Liver (tissue), 9 donors: ENCODE results near the gene ABCA13. TPM values are rescaled to one million over a fixed set of nuclear protein-coding genes. Genes with fewer than 3 reads are reported as not detected.

ENCODE experiments used
- DNase-seq: peaks from one replicate; pipeline ENCODE4 v3.0.0-alpha.2; 2017; ENCODE audit warnings: low spot score
- H3K27ac ChIP-seq, 2 donors: one replicate each; pipeline ENCODE4 v1.7.0; 2013; ENCODE audit warnings: inconsistent platforms in 2 of 2, low read length in 2 of 2, control low read depth in 1 of 2, low read depth in 1 of 2, mild to moderate bottlenecking in 1 of 2
- H3K27me3 ChIP-seq, 4 donors: one replicate each; pipeline versions ENCODE4 v1.6.1 to v1.7.0; 2013; ENCODE audit warnings: low read length in 3 of 4, inconsistent platforms in 1 of 4, mild to moderate bottlenecking in 1 of 4, moderate library complexity in 1 of 4; ENCODE audit not compliant: control insufficient read depth in 4 of 4, insufficient read depth in 4 of 4
- H3K36me3 ChIP-seq, 4 donors: one replicate each; pipeline versions ENCODE4 v1.6.1 to v1.7.0; 2013; ENCODE audit warnings: low read length in 3 of 4, mild to moderate bottlenecking in 3 of 4, low read depth in 1 of 4, moderate library complexity in 1 of 4; ENCODE audit not compliant: control insufficient read depth in 4 of 4, insufficient read depth in 3 of 4
- H3K4me1 ChIP-seq, 4 donors: one replicate each; pipeline versions ENCODE4 v1.6.1 to v1.7.0; 2013; ENCODE audit warnings: low read length in 3 of 4, mild to moderate bottlenecking in 3 of 4, moderate library complexity in 1 of 4; ENCODE audit not compliant: control insufficient read depth in 4 of 4, insufficient read depth in 4 of 4
- H3K4me3 ChIP-seq, 3 donors: one replicate each; pipeline versions ENCODE4 v1.6.1 to v1.7.0; 2013; ENCODE audit warnings: low read length in 3 of 3, control low read depth in 1 of 3, low read depth in 1 of 3, mild to moderate bottlenecking in 1 of 3
- H3K9ac ChIP-seq, 2 donors: one replicate each; pipeline ENCODE4 v1.7.0; 2013; ENCODE audit warnings: low read length in 2 of 2, mild to moderate bottlenecking in 2 of 2, moderate library complexity in 2 of 2, control low read depth in 1 of 2, low read depth in 1 of 2
- H3K9me3 ChIP-seq, 4 donors: one replicate each; pipeline versions ENCODE4 v1.6.1 to v1.7.0; 2013; ENCODE audit warnings: low read length in 3 of 4; ENCODE audit not compliant: control insufficient read depth in 4 of 4
- ATF3 ChIP-seq: IDR thresholded peaks from 2 replicates; pipeline ENCODE4 v1.6.1; 2016; ENCODE audit warnings: antibody characterized with exemption
- CTCF ChIP-seq: fragments of 150-350 bp; IDR thresholded peaks from 2 replicates; pipeline ENCODE4 v1.5.1; 2017; ENCODE audit warnings: improper control_type of control experiment, low read depth, low read length; ENCODE audit not compliant: missing input control
- EGR1 ChIP-seq, 2 donors: IDR thresholded peaks; 2 replicates each; pipeline ENCODE4 v1.6.1; 2016 to 2018; ENCODE audit warnings: antibody characterized with exemption in 2 of 2, low read depth in 2 of 2
- FOXA1 ChIP-seq: IDR thresholded peaks from 2 replicates; pipeline ENCODE4 v1.6.1; 2016; ENCODE audit warnings: antibody characterized with exemption
- FOXA2 ChIP-seq: IDR thresholded peaks from 2 replicates; pipeline ENCODE4 v1.6.1; 2016; ENCODE audit warnings: antibody characterized with exemption
- GABPA ChIP-seq, 2 donors: IDR thresholded peaks in 1 of 2; conservative IDR thresholded peaks in 1 of 2; 2 replicates each; pipeline ENCODE4 v1.6.1; 2016; ENCODE audit warnings: antibody characterized with exemption in 2 of 2, mild to moderate bottlenecking in 1 of 2, moderate library complexity in 1 of 2
- HNF4G ChIP-seq: IDR thresholded peaks from 2 replicates; pipeline ENCODE4 v1.6.1; 2016; ENCODE audit warnings: antibody characterized with exemption
- JUND ChIP-seq, 2 donors: IDR thresholded peaks; 2 replicates each; pipeline ENCODE4 v1.6.1; 2016; ENCODE audit warnings: antibody characterized with exemption in 2 of 2
- MAX ChIP-seq: IDR thresholded peaks from 2 replicates; pipeline ENCODE4 v1.6.1; 2016; ENCODE audit warnings: antibody characterized with exemption
- NR2F2 ChIP-seq: IDR thresholded peaks from 2 replicates; pipeline ENCODE4 v1.6.1; 2016; ENCODE audit warnings: antibody characterized with exemption
- REST ChIP-seq: IDR thresholded peaks from 2 replicates; pipeline ENCODE4 v1.6.1; 2016; ENCODE audit warnings: antibody characterized with exemption, mild to moderate bottlenecking
- RXRA ChIP-seq, 2 donors: IDR thresholded peaks; 2 replicates each; pipeline ENCODE4 v1.6.1; 2017 to 2018; ENCODE audit warnings: antibody characterized with exemption in 2 of 2, mild to moderate bottlenecking in 1 of 2
- SP1 ChIP-seq: IDR thresholded peaks from 2 replicates; pipeline ENCODE4 v1.6.1; 2018; ENCODE audit warnings: antibody characterized with exemption, mild to moderate bottlenecking
- TAF1 ChIP-seq: conservative IDR thresholded peaks from 2 replicates; pipeline ENCODE4 v1.6.1; 2016; ENCODE audit warnings: antibody characterized with exemption, mild to moderate bottlenecking
- YY1 ChIP-seq: IDR thresholded peaks from 2 replicates; pipeline ENCODE4 v1.6.1; 2016; ENCODE audit warnings: antibody characterized with exemption, mild to moderate bottlenecking
- ZBTB33 ChIP-seq: IDR thresholded peaks from 2 replicates; pipeline ENCODE4 v1.6.1; 2016; ENCODE audit warnings: antibody characterized with exemption
- WGBS: extraction: QIAGEN DNeasy Blood & Tissue Kit; methylation state at CpG from one replicate; pipeline ENCODE4 v1.1.7; 2013; 5-methylcytosine and 5-hydroxymethylcytosine counted together
- polyA plus RNA-seq, 2 donors: library from polyadenylated mRNA; stranded (reverse) in 1 of 2; unstranded in 1 of 2; fragments of 200-250 nt in 1 of 2; fragments of >200 nt in 1 of 2; fragmentation: Nextera tagmentation in 1 of 2; extraction: Ambion mirVana in 1 of 2; gene quantifications; one replicate each; pipeline versions ENCODE4 v1.2.1 to v1.2.3, GENCODE V29; 2013 to 2015
- total RNA-seq, 2 donors: library from RNA; depleted of rRNA; stranded (reverse); fragments of >200 nt; gene quantifications; one replicate each; pipeline ENCODE4 v1.2.3, GENCODE V29; 2014
- donor health status: healthy.
- donor health status: healthy.
- donor health status: healthy.
- donor health status: healthy.
- donor health status: healthy.

Gene ABCA13
- total and polyA plus RNA-seq, 4 donors = 0.22 to 1.0 (median 0.66) TPM

GRCh38 chr7:48304641-48305040 lies 133.4 kb downstream of the ABCA13 start:
- Histone ChIP-seq H3K9me3 (no peaks in the 10 kb centered on the region), H3K4me1 (no peaks in the 10 kb centered on the region), H3K4me3 (no peak overlapping the region), H3K36me3 (no peaks in the 10 kb centered on the region), H3K9ac (no peak overlapping the region), H3K27me3 (no peaks in the 10 kb centered on the region), H3K27ac (no peak overlapping the region)
- 92% methylated on average over 1 of the region's 1 CpG for WGBS
- TF ChIP-seq FOXA1 (no peak), MAX (no peak), REST (no peak), GABPA (IDR thresholded peaks at IDR 0.05 in 1 of 2, conservative IDR thresholded peaks at IDR 0.05 in 1 of 2) (no peak)
- DNase-seq = no peak

- H3K4me1 ChIP-seq = no peaks in the 10 kb centered on the region
- H3K27me3 ChIP-seq = no peaks in the 10 kb centered on the region
- H3K27ac ChIP-seq = no peak overlapping the region
- H3K36me3 ChIP-seq = no peaks in the 10 kb centered on the region
- no peak overlapping the region for H3K4me3 ChIP-seq
- WGBS = 76% methylated on average over 5 of the region's 5 CpGs
- H3K9me3 ChIP-seq = no peaks in the 10 kb centered on the region
- DNase-seq = no peak
- TF ChIP-seq HNF4G (no peak), NR2F2 (no peak), EGR1 (IDR thresholded peaks at IDR 0.05; ENCODE audit: low read depth in 2 of 2) (no peak), SP1 (no peak), REST (no peak), JUND (IDR thresholded peaks at IDR 0.05) (no peak), YY1 (no peak), MAX (no peak), CTCF (no peak), ZBTB33 (no peak), ATF3 (no peak), RXRA (IDR thresholded peaks at IDR 0.05) (no peak), FOXA2 (no peak), FOXA1 (no peak), GABPA (IDR thresholded peaks at IDR 0.05 in 1 of 2, conservative IDR thresholded peaks at IDR 0.05 in 1 of 2) (no peak), TAF1 (no peak)
- no peak overlapping the region for H3K9ac ChIP-seq
Observed at GRCh38 chr7:48305661-48306060, 134.4 kb downstream of the ABCA13 start.
